ENCODE results near the gene LRP1. TPM values are rescaled to one million over a fixed set of nuclear protein-coding genes. Genes with fewer than 3 reads are reported as not detected.

The LRP1 gene
- total and polyA plus RNA-seq, 8 donors, result 108 to 325 (median 138) TPM

DNA sequence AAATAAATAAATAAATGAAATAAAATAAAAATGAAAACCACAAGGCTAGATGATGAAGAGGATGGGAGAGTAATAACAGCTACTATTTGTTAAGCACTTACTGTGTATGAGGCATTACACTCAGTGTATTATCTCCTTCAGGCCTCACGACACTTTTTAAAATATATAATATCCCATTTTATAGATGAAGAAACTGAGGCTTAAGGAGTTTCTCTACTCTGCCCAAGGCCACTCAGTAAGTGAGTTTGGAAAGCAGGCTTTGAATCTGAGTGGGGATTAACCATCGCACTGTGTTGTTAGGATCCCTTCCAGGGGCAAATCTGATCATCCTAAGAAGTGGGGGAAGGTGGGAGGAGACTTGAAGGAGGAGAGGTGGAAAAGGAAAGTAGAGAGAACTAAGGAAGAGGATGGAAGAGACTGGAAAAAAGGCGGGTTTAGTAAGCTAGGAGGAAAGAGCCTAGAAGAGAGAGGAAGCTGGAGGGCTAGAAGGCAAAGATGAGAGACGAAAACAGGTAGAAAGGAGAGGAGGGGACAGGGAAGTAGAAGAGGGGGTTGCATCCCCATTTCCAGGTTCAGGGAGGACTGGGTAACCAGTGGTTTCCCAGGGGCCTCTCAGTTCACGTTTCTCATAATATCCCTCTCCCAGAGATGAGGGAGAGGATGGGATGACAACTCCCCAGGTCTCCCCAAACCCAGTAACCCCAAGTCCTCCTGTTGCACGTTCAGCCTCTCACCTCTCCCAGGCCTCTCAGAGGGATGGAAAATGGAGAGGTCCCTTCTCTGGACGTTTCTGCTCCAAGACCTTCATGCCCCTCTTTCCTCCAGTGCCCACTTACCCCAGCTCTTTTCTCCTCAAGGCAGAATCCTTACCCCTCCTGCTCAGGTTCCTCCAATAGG is 18.8 kb upstream of the LRP1 start:
- H3K9me3 ChIP-seq, result no peaks in the 10 kb centered on the region
- peak overlapping the region; percentile 100 for H3K27ac ChIP-seq
- H3K27me3 ChIP-seq, result no peaks in the 10 kb centered on the region
- H3K4me1 ChIP-seq, result peaks cover 15 to 53% of the 10 kb centered on the region in 2 donors
- H3K4me3 ChIP-seq, result peak overlapping the region; percentile 81 to 96
- TF ChIP-seq, protein P1, sequence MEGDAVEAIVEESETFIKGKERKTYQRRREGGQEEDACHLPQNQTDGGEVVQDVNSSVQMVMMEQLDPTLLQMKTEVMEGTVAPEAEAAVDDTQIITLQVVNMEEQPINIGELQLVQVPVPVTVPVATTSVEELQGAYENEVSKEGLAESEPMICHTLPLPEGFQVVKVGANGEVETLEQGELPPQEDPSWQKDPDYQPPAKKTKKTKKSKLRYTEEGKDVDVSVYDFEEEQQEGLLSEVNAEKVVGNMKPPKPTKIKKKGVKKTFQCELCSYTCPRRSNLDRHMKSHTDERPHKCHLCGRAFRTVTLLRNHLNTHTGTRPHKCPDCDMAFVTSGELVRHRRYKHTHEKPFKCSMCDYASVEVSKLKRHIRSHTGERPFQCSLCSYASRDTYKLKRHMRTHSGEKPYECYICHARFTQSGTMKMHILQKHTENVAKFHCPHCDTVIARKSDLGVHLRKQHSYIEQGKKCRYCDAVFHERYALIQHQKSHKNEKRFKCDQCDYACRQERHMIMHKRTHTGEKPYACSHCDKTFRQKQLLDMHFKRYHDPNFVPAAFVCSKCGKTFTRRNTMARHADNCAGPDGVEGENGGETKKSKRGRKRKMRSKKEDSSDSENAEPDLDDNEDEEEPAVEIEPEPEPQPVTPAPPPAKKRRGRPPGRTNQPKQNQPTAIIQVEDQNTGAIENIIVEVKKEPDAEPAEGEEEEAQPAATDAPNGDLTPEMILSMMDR (IDR thresholded peaks at IDR 0.05), result no peak
- intact Hi-C loops (cut with DNase I), result no loop called here
- no peak for ATAC-seq
- peaks cover 0 to 41% of the 10 kb centered on the region in 2 donors for H3K36me3 ChIP-seq
- DNase-seq, result no peak

DNA sequence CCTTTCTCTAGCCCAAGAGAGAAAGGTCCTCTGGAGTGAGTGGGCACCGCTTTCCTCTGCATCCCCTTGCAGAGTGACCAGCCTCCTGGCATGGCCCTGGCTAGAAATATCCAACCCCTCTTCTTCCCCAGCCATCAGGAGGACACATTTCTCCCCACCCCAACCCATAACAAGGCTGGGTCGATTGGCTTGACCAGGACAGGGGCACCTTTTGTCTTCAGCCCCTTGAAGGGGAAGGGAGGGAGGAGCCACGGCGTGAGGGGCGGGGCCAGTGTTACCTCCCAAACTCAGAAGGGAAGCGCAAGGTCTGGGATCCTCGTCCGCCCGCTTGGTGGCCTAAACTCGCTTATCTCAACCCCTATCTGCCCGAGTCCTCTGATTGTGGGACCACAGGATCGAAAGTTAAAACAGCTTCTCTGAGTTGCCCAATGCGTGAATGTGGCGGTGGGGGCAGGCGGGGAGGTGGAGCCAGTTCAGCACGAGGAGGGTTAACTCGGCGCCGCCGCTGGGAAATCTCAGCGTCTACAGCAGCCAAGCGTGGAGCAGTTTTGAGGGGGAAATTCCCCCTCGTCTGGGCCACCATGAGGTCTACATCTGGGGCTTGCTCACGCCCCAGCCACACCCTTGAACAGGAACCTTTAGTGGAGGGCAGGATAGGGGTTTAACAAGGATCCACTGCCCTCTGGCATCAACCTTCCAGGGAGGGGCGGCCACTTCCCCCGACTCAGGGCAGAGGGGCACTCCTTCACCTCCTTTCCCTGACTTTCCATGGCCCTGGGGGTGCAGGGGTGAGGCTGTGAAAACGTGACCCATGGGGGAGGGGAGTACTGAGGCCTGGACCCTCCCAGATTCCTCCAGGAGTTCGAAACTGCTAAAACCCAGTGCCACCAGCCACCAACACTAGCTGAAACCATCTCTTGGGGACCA is 17.9 kb upstream of the LRP1 start:
- intact Hi-C loops (cut with DNase I), result no loop called here
- DNase-seq (peak; percentile 59 to 93 (median 74)), ATAC-seq (peak; percentile 37)
- H3K27me3 ChIP-seq, result no peaks in the 10 kb centered on the region
- H3K9me3 ChIP-seq, result no peaks in the 10 kb centered on the region
- TF ChIP-seq, protein P1 (IDR thresholded peaks at IDR 0.05), result no peak
- H3K4me3 ChIP-seq, result peak overlapping the region; percentile 81 to 96
- peaks cover 0 to 32% of the 10 kb centered on the region in 2 donors for H3K36me3 ChIP-seq
- peaks cover 15 to 49% of the 10 kb centered on the region in 2 donors for H3K4me1 ChIP-seq
- H3K27ac ChIP-seq, result peak overlapping the region; percentile 100

DNA sequence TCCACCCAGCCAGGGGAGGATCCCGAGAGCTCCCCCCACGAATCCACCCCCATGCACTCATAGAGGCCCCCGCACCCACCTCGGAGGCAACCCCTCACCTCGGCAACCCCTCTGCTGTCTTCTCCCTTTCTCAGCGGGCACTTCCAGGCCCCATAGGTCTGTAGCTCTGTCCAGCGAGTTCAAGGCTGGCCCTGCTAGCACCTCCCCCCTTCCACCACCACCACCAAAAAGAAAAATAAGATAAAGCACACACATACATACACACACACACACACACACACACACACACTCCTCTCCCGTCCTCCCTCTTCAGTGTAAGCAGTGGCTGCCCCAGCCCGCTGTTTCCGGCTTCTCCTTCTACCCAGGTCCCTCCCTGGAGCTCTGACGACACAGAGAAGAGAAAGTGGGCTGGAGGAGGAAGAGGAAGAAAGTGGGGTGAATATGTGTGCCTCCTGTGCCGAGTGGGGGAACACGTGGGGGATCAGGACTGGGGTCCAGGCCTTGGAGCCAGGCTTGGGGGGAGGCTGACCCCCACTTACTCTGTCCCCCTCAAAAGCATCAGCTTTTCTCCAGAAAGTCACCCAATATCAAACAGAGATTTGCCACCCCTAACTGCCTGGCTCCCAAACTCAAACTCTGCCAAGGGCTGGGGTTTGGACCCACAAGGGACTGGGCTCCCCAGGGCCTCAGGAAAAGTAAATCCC is 17.1 kb upstream of the LRP1 start, which contains the start of gene STAT6:
Gene STAT6, minus strand, starts transcription at position 332 of the 704 bp plus-strand sequence. CDS start 3,084 bp downstream, outside the sequence.
- TF ChIP-seq, protein P1 (IDR thresholded peaks at IDR 0.05), result peak in 1 of 2 donors; percentile 15
- H3K27ac ChIP-seq, result peak within 1 kb of the TSS; percentile 100
- H3K27me3 ChIP-seq, result no peaks in the 10 kb centered on the region
- H3K36me3 ChIP-seq, result peaks cover 0 to 24% of the 10 kb centered on the region in 2 donors
- no peaks in the 10 kb centered on the region for H3K9me3 ChIP-seq
- intact Hi-C loops (cut with DNase I), result no loop called here
- ATAC-seq, result peak; percentile 80
- H3K4me1 ChIP-seq, result peaks cover 15 to 49% of the 10 kb centered on the region in 2 donors
- DNase-seq, result peak; percentile 73 to 93 (median 90)
- peak within 1 kb of the TSS; percentile 81 to 96 for H3K4me3 ChIP-seq

DNA sequence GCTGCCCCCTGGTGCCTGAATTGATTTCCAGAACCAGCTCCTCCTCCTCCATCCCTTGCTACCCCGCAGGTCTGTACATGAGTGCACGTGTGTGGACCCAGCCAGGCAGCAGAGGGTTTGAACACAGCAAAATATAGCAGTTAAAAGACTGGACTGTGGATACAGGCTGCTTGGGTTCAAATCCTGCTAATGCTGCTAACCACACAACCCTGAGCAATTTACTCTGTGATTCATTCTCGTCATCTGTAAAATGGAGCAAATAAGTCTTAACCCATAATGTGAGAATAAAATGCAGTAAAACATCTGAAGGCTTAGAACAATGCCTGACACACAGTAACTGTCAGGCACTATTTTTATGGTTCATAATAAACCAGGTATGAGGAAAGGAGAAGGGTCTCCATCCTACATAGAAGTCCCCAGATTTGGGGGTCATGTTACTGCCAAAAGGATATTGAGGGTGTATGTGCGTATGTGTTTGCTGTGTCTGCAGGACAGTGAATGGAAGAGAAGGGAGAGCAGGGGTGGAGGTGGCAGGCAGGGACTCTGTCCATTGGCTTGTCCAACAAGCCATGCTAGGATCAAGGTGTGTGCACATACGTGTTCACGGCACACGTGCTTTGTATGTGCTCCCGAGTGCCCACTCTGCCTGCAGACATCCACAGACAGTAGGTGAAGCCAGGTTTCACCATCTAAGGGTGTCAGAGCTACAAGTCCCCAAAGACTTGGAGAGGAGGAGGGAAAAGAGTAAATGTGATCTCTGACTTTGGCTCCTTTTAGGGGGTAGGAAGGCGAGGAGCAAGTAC is 15.6 kb upstream of the LRP1 start:
- TF ChIP-seq, protein P1 (IDR thresholded peaks at IDR 0.05), result peak; percentile 71 to 77
- Histone ChIP-seq H3K4me3 (peak overlapping the region; percentile 81 to 96), H3K36me3 (peaks cover 0 to 9% of the 10 kb centered on the region in 2 donors), H3K9me3 (no peaks in the 10 kb centered on the region), H3K27me3 (no peaks in the 10 kb centered on the region), H3K27ac (peak overlapping the region; percentile 100), H3K4me1 (peaks cover 15 to 39% of the 10 kb centered on the region in 2 donors)
- ATAC-seq (no peak), DNase-seq (no peak)
- intact Hi-C loops (cut with DNase I), result loop anchor here in 1 of 2 donors (2.0 kb wide), 1 partner anchor 44 kb away; no protein-coding TSS in a partner anchor

Data from left lung (tissue), 10 donors.